IMR-90 (cell line): Measurements from ENCODE around the gene NCOA5. TPM values are rescaled to one million over a fixed set of nuclear protein-coding genes. Genes with fewer than 3 reads are reported as not detected.

ENCODE experiments used
- ATAC-seq: fragments of 200-7000 bp; cut with Tn5 transposase; 2 replicates; pipeline ENCODE4 v1.9.1; 2020; ENCODE audit warnings: low read depth, mild to moderate bottlenecking, moderate library complexity
- BruUV-seq: library from RNA; stranded (reverse); fragments of 400-500 nt; replicated peaks from 2 replicates; lab custom pipeline; 2021; lab: Mats Ljungman, UMichigan
- CTCF ChIA-PET: fragments of 300-600 bp; formaldehyde crosslinking; extraction: SDS; loops from one replicate; lab custom pipeline; 2021; ENCODE audit warnings: antibody characterized with exemption; lab: Yijun Ruan, JAX
- POLR2A ChIA-PET: fragments of 300-600 bp; sonication (Branson Sonifier 250); formaldehyde crosslinking; loops from one replicate; lab custom pipeline; 2022; ENCODE audit warnings: antibody characterized with exemption; ENCODE audit not compliant: unreplicated experiment; lab: Charles Lee
- DNase-seq: peaks from one replicate; pipeline ENCODE4 v3.0.0; 2013
- H2AFZ ChIP-seq: replicated peaks from 2 replicates; pipeline ENCODE3; 2013; ENCODE audit warnings: low read length, mild to moderate bottlenecking; ENCODE audit not compliant: poor library complexity
- H2AK5ac ChIP-seq: 2 replicates; pipeline ENCODE4 v1.6.1; 2013; ENCODE audit warnings: low read depth, low read length, inconsistent platforms
- H2AK9ac ChIP-seq: replicated peaks from 2 replicates; pipeline ENCODE3; 2013; ENCODE audit warnings: mild to moderate bottlenecking, low read depth, low read length, moderate library complexity; ENCODE audit not compliant: poor library complexity
- H2BK120ac ChIP-seq: 2 replicates; pipeline ENCODE4 v1.6.1; 2013; ENCODE audit warnings: low read depth, low read length, inconsistent platforms
- H2BK15ac ChIP-seq: 3 replicates; pipeline ENCODE4 v1.6.1; 2013; ENCODE audit warnings: low read depth, low read length, inconsistent platforms
- H2BK20ac ChIP-seq: 2 replicates; pipeline ENCODE4 v1.6.1; 2013; ENCODE audit warnings: low read depth, mild to moderate bottlenecking, inconsistent platforms, low read length, moderate library complexity
- H2BK5ac ChIP-seq: 2 replicates; pipeline ENCODE4 v1.6.1; 2013; ENCODE audit warnings: mild to moderate bottlenecking, low read depth, low read length, inconsistent platforms; ENCODE audit not compliant: poor library complexity, severe bottlenecking
- H3K14ac ChIP-seq: replicated peaks from 2 replicates; pipeline ENCODE4 v1.6.1; 2013; ENCODE audit warnings: low read depth, low read length, inconsistent platforms
- H3K18ac ChIP-seq: 2 replicates; pipeline ENCODE4 v1.6.1; 2013; ENCODE audit warnings: low read depth, low read length, control low read depth
- H3K23ac ChIP-seq: 2 replicates; pipeline ENCODE4 v1.6.1; 2013; ENCODE audit warnings: low read depth, low read length, inconsistent platforms
- H3K27ac ChIP-seq: 2 replicates; pipeline ENCODE4 v1.5.1; 2013; ENCODE audit warnings: mild to moderate bottlenecking, control low read depth, low read length; ENCODE audit not compliant: insufficient read depth
- H3K27me3 ChIP-seq: 2 replicates; pipeline ENCODE4 v1.6.1; 2013; ENCODE audit warnings: low read length; ENCODE audit not compliant: control insufficient read depth, insufficient read depth
- H3K36me3 ChIP-seq: 2 replicates; pipeline ENCODE4 v1.6.1; 2013; ENCODE audit warnings: low read length, mixed read lengths; ENCODE audit not compliant: control insufficient read depth, insufficient read depth
- H3K4ac ChIP-seq: 2 replicates; pipeline ENCODE4 v1.6.1; 2013; ENCODE audit warnings: low read depth, low read length, inconsistent platforms
- H3K4me1 ChIP-seq: 2 replicates; pipeline ENCODE4 v1.6.1; 2013; ENCODE audit warnings: low read length, mixed read lengths; ENCODE audit not compliant: control insufficient read depth, insufficient read depth
- H3K4me2 ChIP-seq: 2 replicates; pipeline ENCODE4 v1.6.1; 2013; ENCODE audit warnings: low read depth, mild to moderate bottlenecking, control low read depth, low read length, moderate library complexity
- H3K4me3 ChIP-seq: 2 replicates; pipeline ENCODE4 v1.5.1; 2013; ENCODE audit warnings: low read depth, mild to moderate bottlenecking, control low read depth, low read length, moderate library complexity; ENCODE audit not compliant: insufficient read depth
- H3K56ac ChIP-seq: 2 replicates; pipeline ENCODE4 v1.6.1; 2013; ENCODE audit warnings: low read length, inconsistent platforms; ENCODE audit not compliant: insufficient read depth; ENCODE audit errors: extremely low read depth
- H3K79me1 ChIP-seq, 2 experiments: 2 replicates each; pipeline ENCODE4 v1.6.1; 2013; ENCODE audit warnings: low read length in 2 of 2, inconsistent platforms in 1 of 2, low read depth in 1 of 2
- H3K9ac ChIP-seq: 2 replicates; pipeline ENCODE4 v1.6.1; 2013; ENCODE audit warnings: low read depth, low read length, control low read depth
- H3K9me1 ChIP-seq: 2 replicates; pipeline ENCODE4 v1.6.1; 2013; ENCODE audit warnings: low read length, inconsistent platforms; ENCODE audit not compliant: insufficient read depth
- H3K9me3 ChIP-seq: 2 replicates; pipeline ENCODE4 v1.6.1; 2013; ENCODE audit warnings: low read length; ENCODE audit not compliant: control insufficient read depth, insufficient read depth
- H4K20me1 ChIP-seq: 2 replicates; pipeline ENCODE4 v1.6.1; 2013; ENCODE audit warnings: low read length, inconsistent platforms; ENCODE audit not compliant: insufficient read depth
- H4K5ac ChIP-seq: 2 replicates; pipeline ENCODE4 v1.6.1; 2013; ENCODE audit warnings: mild to moderate bottlenecking, low read depth, low read length, control low read depth
- H4K8ac ChIP-seq, 2 experiments: 2 replicates each; pipeline ENCODE4 v1.6.1; 2013; ENCODE audit warnings: low read depth in 2 of 2, low read length in 2 of 2, control low read depth in 1 of 2, inconsistent platforms in 1 of 2
- H4K91ac ChIP-seq: 2 replicates; pipeline ENCODE4 v1.6.1; 2013; ENCODE audit warnings: low read depth, low read length, inconsistent platforms; ENCODE audit not compliant: insufficient read depth
- MXI1 ChIP-seq: IDR thresholded peaks from 2 replicates; pipeline ENCODE4 v1.6.1; 2012; ENCODE audit warnings: low read depth, mild to moderate bottlenecking, low read length, moderate library complexity, borderline replicate concordance
- WGBS, 2 experiments: methylation state at CpG; one replicate each; pipeline versions ENCODE4 v1.1.5 to v1.1.7; 2013; ENCODE audit warnings: missing lambda C conversion rate in 2 of 2; ENCODE audit not compliant: insufficient read length in 1 of 2; ENCODE audit errors: extremely low coverage in 2 of 2; 5-methylcytosine and 5-hydroxymethylcytosine counted together
- dilution Hi-C: fragments of 300-500 bp; cut with HindIII; formaldehyde crosslinking; loops from one replicate; pipeline ENCODE4 v1.14.3; 2018; ENCODE audit warnings: low sequenced_read_pairs; ENCODE audit not compliant: unreplicated experiment
- in situ Hi-C: fragments of 300-500 bp; cut with MboI; formaldehyde crosslinking; loops from 3 replicates; pipeline ENCODE4 v1.14.3; 2019; ENCODE audit warnings: low sequenced_read_pairs, inconsistent platforms, mixed read lengths
- intact Hi-C: fragments of 100-400 bp; cut with micrococcal nuclease; formaldehyde crosslinking; loops from 2 replicates; pipeline ENCODE4 v1.10.0; 2022
- polyA plus RNA-seq, 3 experiments: library from polyadenylated mRNA; depleted of rRNA; stranded (reverse); fragments of >200 nt; gene quantifications; 2 replicates each; pipeline ENCODE4 v1.2.3, GENCODE V29; 2012; ENCODE audit warnings: low replicate concordance in 1 of 3
- total RNA-seq: library from RNA; depleted of rRNA; stranded (reverse); fragments of >200 nt; gene quantifications from 2 replicates; pipeline ENCODE4 v1.2.3, GENCODE V29; 2012

NCOA5 gene
- total and polyA plus RNA-seq, 2 of the 4 experiments (the other 2 are of a cell fraction) = 17.4 to 20.6 TPM

DNA sequence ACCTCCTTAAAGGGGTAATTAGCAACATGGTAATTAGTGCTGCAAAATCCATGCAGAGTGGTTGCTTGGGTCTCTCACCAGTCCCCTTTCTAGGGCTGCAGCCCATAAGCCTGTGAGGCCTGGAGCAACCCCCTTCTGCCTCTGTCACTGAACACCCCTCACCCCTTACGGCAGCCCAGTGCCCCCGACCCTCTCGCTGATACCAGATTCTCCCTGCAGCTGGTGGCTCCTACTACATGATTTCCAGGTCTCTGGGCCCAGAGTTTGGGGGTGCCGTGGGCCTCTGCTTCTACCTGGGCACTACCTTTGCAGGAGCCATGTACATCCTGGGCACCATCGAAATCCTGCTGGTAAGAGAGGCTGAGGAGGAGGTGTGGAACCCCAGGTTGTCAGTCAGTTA is 52.7 kb downstream of the NCOA5 start:
- Histone ChIP-seq H3K4me2 (no peak overlapping the region), H4K5ac (no peak overlapping the region), H4K8ac (no peak overlapping the region), H3K4me1 (no peaks in the 10 kb centered on the region), H2AFZ (no peak overlapping the region), H2AK5ac (no peak overlapping the region), H3K23ac (no peak overlapping the region), H3K14ac (no peak overlapping the region), H2BK5ac (no peak overlapping the region), H3K79me1 (no peaks in the 10 kb centered on the region), H3K4ac (no peak overlapping the region), H4K20me1 (no peaks in the 10 kb centered on the region; the same call in 1 of the 2 replicates), H3K56ac (no peak overlapping the region), H2BK20ac (no peak overlapping the region), H4K91ac (no peak overlapping the region), H3K9me3 (no peaks in the 10 kb centered on the region), H3K27me3 (peaks cover 17% of the 10 kb centered on the region), H3K27ac (no peak overlapping the region), H3K9me1 (no peaks in the 10 kb centered on the region), H2BK120ac (no peak overlapping the region), H3K36me3 (no peaks in the 10 kb centered on the region), H3K9ac (no peak overlapping the region), H3K18ac (no peak overlapping the region), H2BK15ac (no peak overlapping the region), H3K4me3 (no peak overlapping the region), H2AK9ac (no peak overlapping the region)
- in situ Hi-C loops = no loop called here
- dilution Hi-C loops = no loop called here
- WGBS, 2 experiments = no CpG with 5 or more reads among the region's 5 CpGs
- no peak for ATAC-seq
- intact Hi-C loops = no loop called here
- no peak for DNase-seq
- ChIA-PET CTCF (no interaction called here), POLR2A (no interaction called here)
- no peak for TF ChIP-seq MXI1
- BruUV-seq = no TSS peak
